Measurements from ENCODE around the gene ELAPOR2.
"Not testable (repeated sequence)": the region's sequence is repeated elsewhere in the genome, so short reads cannot be mapped to it uniquely, and the experiment has no call there.

The ELAPOR2 gene

DNA sequence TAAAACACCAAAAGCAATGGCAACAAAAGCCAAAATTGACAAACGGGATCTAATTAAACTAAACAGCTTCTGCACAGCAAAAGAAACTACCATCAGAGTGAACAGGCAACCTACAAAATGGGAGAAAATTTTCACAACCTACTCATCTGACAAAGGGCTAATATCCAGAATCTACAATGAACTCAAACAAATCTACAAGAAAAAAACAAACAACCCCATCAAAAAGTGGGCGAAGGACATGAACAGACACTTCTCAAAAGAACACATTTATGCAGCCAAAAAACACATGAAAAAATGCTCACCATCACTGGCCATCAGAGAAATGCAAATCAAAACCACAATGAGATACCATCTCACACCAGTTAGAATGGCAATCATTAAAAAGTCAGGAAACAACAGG, 14.7 kb downstream of the ELAPOR2 start:
- H3K27me3 ChIP-seq (ENCODE audit: control insufficient read depth, insufficient read depth, low read length); DNase-seq (ENCODE audit: low read depth, low spot score); H3K9me3 ChIP-seq (ENCODE audit: control insufficient read depth, insufficient read depth, low read length); H3K4me1 ChIP-seq (ENCODE audit: control insufficient read depth, insufficient read depth, low read length); H3K4me3 ChIP-seq (ENCODE audit: low read length); H3K36me3 ChIP-seq (ENCODE audit: control insufficient read depth, insufficient read depth, low read length); H3K27ac ChIP-seq (ENCODE audit: low read length): not testable (repeated sequence)
- WGBS (ENCODE audit: insufficient coverage, insufficient read length), result no CpG with 5 or more reads among the region's 2 CpGs

DNA sequence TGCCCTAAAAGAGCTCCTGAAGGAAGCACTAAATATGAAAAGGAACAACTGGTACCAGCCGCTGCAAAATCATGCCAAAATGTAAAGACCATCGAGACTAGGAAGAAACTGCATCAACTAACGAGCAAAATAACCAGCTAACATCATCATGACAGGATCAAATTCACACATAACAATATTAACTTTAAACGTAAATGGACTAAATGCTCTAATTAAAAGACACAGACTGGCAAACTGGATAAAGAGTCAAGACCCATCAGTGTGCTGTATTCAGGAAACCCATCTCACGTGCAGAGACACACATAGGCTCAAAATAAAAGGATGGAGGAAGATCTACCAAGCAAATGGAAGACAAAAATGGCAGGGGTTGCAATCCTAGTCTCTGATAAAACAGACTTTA, 17.9 kb downstream of the ELAPOR2 start:
- H3K4me1 ChIP-seq (ENCODE audit: control insufficient read depth, insufficient read depth, low read length); H3K27me3 ChIP-seq (ENCODE audit: control insufficient read depth, insufficient read depth, low read length); H3K9me3 ChIP-seq (ENCODE audit: control insufficient read depth, insufficient read depth, low read length); H3K36me3 ChIP-seq (ENCODE audit: control insufficient read depth, insufficient read depth, low read length); H3K4me3 ChIP-seq (ENCODE audit: low read length); DNase-seq (ENCODE audit: low read depth, low spot score); H3K27ac ChIP-seq (ENCODE audit: low read length): not testable (repeated sequence)
- WGBS (ENCODE audit: insufficient coverage, insufficient read length), result no CpG with 5 or more reads among the region's 5 CpGs

DNA sequence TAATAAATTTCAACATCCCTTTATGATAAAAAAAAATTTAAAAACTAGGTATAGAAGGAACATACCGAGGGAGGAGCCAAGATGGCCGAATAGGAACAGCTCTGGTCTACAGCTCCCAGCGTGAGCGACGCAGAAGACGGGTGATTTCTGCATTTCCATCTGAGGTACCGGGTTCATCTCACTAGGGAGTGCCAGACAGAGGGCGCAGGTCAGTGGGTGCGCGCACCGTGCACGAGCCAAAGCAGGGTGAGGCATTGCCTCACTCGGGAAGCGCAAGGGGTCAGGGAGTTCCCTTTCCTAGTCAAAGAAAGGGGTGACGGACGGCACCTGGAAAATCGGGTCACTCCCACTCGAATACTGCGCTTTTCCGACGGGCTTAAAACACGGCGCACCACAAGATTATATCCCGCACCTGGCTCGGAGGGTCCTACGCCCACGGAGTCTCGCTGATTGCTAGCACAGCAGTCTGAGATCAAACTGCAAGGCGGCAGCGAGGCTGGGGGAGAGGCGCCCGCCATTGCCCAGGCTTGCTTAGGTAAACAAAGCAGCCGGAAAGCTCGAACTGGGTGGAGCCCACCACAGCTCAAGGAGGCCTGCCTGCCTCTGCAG, 19.7 kb downstream of the ELAPOR2 start:
- peak overlapping the region; percentile 69; the same call in 1 of the 2 replicates for H3K4me3 ChIP-seq (ENCODE audit: low read length)
- H3K9me3 ChIP-seq (ENCODE audit: control insufficient read depth, insufficient read depth, low read length); H3K27me3 ChIP-seq (ENCODE audit: control insufficient read depth, insufficient read depth, low read length); H3K4me1 ChIP-seq (ENCODE audit: control insufficient read depth, insufficient read depth, low read length); H3K27ac ChIP-seq (ENCODE audit: low read length); H3K36me3 ChIP-seq (ENCODE audit: control insufficient read depth, insufficient read depth, low read length); DNase-seq (ENCODE audit: low read depth, low spot score): not testable (repeated sequence)
- WGBS (ENCODE audit: insufficient coverage, insufficient read length), result no CpG with 5 or more reads among the region's 34 CpGs

DNA sequence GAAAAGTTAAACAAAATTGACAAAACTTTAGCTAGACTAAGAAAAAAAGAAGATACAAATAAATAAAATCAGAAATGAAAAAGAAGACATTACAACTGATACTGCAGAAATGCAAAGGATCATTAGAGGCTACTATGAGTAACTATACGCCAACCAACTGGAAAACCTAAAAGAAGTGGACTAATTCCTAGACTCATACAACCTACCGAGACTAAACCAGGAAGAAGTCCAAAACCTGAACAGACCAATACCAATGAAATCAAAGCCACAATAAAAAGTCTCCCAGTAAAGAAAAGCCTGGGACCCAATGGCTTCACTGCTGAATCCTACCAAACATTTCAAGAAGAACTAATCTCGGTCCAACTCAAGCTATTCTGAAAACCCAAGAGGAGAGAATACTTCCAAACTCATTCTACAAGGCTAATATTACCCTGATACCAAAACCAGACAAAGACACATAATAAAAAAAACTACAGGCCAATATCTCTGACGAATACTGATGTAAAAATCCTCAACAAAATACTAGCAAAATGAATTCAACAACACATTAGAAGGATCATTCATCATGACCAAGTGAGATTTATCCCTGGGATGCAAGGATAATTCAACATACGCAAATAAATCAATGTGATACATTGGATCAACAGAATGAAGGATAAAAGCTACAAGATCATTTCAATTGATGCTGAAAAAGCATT, 20.3 kb downstream of the ELAPOR2 start:
- Histone ChIP-seq H3K27me3 (ENCODE audit: control insufficient read depth, insufficient read depth, low read length) (no peaks in the 10 kb centered on the region), H3K36me3 (ENCODE audit: control insufficient read depth, insufficient read depth, low read length) (no peaks in the 10 kb centered on the region), H3K4me3 (ENCODE audit: low read length) (peak overlapping the region; percentile 69; the same call in 1 of the 2 replicates), H3K4me1 (ENCODE audit: control insufficient read depth, insufficient read depth, low read length) (no peaks in the 10 kb centered on the region), H3K9me3 (ENCODE audit: control insufficient read depth, insufficient read depth, low read length) (no peaks in the 10 kb centered on the region), H3K27ac (ENCODE audit: low read length) (no peak overlapping the region)
- no CpG with 5 or more reads among the region's 5 CpGs for WGBS (ENCODE audit: insufficient coverage, insufficient read length)
- no peak for DNase-seq (ENCODE audit: low read depth, low spot score)

DNA sequence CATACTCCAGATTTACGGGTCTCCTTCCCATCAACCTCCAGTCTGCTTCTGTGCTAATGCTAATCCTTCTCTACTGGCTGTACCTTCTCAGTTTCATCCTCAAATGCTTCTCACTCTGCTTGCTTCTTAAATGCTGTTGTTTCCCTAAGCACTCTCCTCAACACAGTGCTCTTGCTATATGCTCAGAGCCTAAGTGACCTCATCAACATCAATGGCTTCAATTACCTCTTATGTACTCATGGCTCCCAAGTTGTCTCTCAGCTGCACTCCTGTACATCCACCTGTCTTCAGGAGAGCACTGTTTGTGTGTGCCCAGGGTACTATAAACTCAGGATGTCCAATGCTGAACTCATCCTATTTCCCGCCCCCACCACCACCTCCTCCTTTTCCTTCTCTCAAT, 22.5 kb downstream of the ELAPOR2 start:
- Histone ChIP-seq H3K27me3 (ENCODE audit: control insufficient read depth, insufficient read depth, low read length) (no peaks in the 10 kb centered on the region), H3K27ac (ENCODE audit: low read length) (no peak overlapping the region), H3K4me1 (ENCODE audit: control insufficient read depth, insufficient read depth, low read length) (no peaks in the 10 kb centered on the region), H3K4me3 (ENCODE audit: low read length) (no peak overlapping the region), H3K9me3 (ENCODE audit: control insufficient read depth, insufficient read depth, low read length) (no peaks in the 10 kb centered on the region), H3K36me3 (ENCODE audit: control insufficient read depth, insufficient read depth, low read length) (no peaks in the 10 kb centered on the region)
- no peak for DNase-seq (ENCODE audit: low read depth, low spot score)
- WGBS (ENCODE audit: insufficient coverage, insufficient read length), result 100% methylated on average over 1 of the region's 2 CpGs

DNA sequence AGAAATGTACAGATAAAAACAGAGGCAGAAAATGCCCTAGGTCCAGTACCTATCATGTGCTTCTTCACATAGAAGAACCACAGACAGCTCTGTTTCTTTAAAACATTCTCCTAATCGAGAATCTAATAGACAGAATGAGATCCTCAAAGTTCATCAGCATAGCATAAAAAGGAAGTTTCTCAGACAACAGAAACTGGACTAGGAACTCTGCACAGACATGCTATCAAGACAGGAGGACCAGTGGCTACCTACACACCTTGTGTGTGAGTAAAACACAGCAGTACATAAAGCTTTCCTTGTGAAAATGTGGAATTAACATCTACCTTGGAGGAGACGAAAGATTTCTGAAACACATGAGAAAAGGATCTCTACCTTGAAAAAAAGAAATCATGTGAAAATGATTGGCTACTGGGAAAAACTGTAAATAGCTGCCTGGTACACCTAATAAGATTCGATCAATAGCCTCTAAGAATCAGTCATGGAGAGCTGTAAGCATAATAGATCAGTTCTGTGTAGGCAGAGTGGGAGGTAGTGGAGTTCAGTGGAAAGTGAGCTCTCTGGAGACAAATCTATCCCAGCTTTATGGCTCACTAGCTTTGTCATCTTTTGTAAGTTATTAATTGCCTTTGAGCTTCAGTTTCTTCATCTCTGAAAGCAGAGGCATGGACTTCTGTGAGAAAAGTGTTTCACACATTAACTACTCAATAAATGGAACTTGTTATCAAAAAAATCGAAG, 26.7 kb downstream of the ELAPOR2 start:
- WGBS (ENCODE audit: insufficient coverage, insufficient read length), result no CpG with 5 or more reads among the region's 4 CpGs
- Histone ChIP-seq H3K4me1 (ENCODE audit: control insufficient read depth, insufficient read depth, low read length) (no peaks in the 10 kb centered on the region; the same call in 1 of the 2 replicates), H3K9me3 (ENCODE audit: control insufficient read depth, insufficient read depth, low read length) (no peaks in the 10 kb centered on the region), H3K27me3 (ENCODE audit: control insufficient read depth, insufficient read depth, low read length) (no peaks in the 10 kb centered on the region), H3K4me3 (ENCODE audit: low read length) (no peak overlapping the region), H3K27ac (ENCODE audit: low read length) (no peak overlapping the region), H3K36me3 (ENCODE audit: control insufficient read depth, insufficient read depth, low read length) (no peaks in the 10 kb centered on the region)
- DNase-seq (ENCODE audit: low read depth, low spot score), result no peak

DNA sequence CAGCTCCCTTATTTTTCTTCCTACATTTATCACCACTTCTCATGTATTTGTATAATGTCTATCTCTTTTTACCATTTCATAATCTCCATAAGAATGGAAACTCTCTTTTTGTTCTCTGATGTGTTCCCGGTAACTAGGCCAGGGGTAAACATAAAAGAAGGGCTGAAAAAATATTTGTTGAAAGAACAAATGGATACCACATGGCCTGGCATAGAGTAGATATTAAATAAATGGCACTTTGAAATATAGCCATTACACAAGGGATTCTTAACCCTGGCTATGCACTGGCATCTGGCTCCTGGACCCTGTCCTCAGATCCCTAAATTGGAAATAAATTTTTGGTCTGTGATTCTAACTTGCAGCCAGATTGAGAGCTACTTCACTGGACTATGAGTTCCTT, 30.4 kb downstream of the ELAPOR2 start:
- no peak overlapping the region for H3K27ac ChIP-seq (ENCODE audit: low read length)
- no peak for DNase-seq (ENCODE audit: low read depth, low spot score)
- no CpG with 5 or more reads among the region's 1 CpG for WGBS (ENCODE audit: insufficient coverage, insufficient read length)
- no peaks in the 10 kb centered on the region for H3K27me3 ChIP-seq (ENCODE audit: control insufficient read depth, insufficient read depth, low read length)
- H3K4me1 ChIP-seq (ENCODE audit: control insufficient read depth, insufficient read depth, low read length), result no peaks in the 10 kb centered on the region; the same call in 1 of the 2 replicates
- no peaks in the 10 kb centered on the region for H3K36me3 ChIP-seq (ENCODE audit: control insufficient read depth, insufficient read depth, low read length)
- no peaks in the 10 kb centered on the region for H3K9me3 ChIP-seq (ENCODE audit: control insufficient read depth, insufficient read depth, low read length)
- H3K4me3 ChIP-seq (ENCODE audit: low read length), result no peak overlapping the region

DNA sequence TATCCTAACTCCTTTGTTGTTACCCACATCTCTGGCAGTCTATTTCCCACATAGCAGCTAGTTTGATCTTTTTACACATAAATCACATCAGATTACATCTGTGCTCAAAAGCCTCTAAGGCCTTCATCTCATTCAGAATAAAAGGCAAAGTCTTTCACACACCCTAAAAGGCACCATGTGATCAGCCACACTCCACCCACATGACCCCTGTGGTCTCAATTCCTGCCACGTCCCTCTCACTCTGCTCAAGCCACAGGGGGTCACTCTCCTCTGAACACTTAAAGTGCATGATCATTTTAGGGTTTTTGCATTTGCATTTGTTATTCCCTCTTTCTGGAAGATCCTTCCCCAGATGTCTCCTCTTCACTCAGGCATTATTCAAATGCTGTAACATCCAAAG, 30.8 kb downstream of the ELAPOR2 start:
- no peaks in the 10 kb centered on the region for H3K36me3 ChIP-seq (ENCODE audit: control insufficient read depth, insufficient read depth, low read length)
- no peak overlapping the region for H3K27ac ChIP-seq (ENCODE audit: low read length)
- no CpG with 5 or more reads among the region's 1 CpG for WGBS (ENCODE audit: insufficient coverage, insufficient read length)
- no peaks in the 10 kb centered on the region; the same call in 1 of the 2 replicates for H3K4me1 ChIP-seq (ENCODE audit: control insufficient read depth, insufficient read depth, low read length)
- H3K4me3 ChIP-seq (ENCODE audit: low read length), result no peak overlapping the region
- H3K9me3 ChIP-seq (ENCODE audit: control insufficient read depth, insufficient read depth, low read length), result no peaks in the 10 kb centered on the region
- DNase-seq (ENCODE audit: low read depth, low spot score), result no peak
- H3K27me3 ChIP-seq (ENCODE audit: control insufficient read depth, insufficient read depth, low read length), result no peaks in the 10 kb centered on the region

DNA sequence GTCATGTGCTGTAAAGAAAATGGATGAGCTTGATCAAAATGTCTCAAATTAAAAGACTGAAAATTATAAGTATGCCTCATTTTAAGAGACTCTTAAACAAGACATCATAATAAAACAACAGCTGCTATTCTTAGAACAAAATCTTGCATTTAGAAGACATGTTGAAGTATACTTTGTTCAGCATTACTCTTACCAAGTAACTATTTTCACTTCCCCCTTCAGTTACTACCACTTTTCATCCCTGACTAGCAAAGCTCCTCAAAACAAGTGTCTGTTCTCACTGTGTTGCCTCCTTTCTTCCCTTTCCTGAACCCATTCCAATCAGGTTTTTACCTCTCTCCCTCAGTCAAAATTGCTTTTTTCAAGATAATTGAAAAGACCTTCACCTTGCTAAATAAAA, 31.6 kb downstream of the ELAPOR2 start:
- H3K36me3 ChIP-seq (ENCODE audit: control insufficient read depth, insufficient read depth, low read length), result no peaks in the 10 kb centered on the region
- no peak for DNase-seq (ENCODE audit: low read depth, low spot score)
- no peak overlapping the region for H3K4me3 ChIP-seq (ENCODE audit: low read length)
- H3K27ac ChIP-seq (ENCODE audit: low read length), result no peak overlapping the region
- H3K27me3 ChIP-seq (ENCODE audit: control insufficient read depth, insufficient read depth, low read length), result no peaks in the 10 kb centered on the region
- H3K9me3 ChIP-seq (ENCODE audit: control insufficient read depth, insufficient read depth, low read length), result no peaks in the 10 kb centered on the region
- no peaks in the 10 kb centered on the region; the same call in 1 of the 2 replicates for H3K4me1 ChIP-seq (ENCODE audit: control insufficient read depth, insufficient read depth, low read length)

DNA sequence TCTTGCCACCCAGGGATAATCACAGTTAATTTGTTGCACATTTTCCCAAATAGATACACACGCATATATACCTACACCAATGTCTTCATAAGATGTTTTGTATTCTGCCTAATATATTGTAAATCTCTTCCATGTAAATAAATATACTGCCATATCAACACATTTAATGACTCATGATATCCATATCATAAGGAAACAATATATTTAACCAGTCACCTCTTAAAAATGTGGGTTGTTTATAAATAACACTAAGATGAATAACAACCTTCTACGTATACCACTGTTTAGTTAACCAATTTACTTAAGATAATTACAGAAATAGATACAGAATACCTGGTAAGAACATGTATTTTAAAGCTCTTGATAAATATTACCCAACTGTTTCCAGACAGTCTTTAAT, 38.2 kb downstream of the ELAPOR2 start:
- H3K27me3 ChIP-seq (ENCODE audit: control insufficient read depth, insufficient read depth, low read length), result no peaks in the 10 kb centered on the region
- H3K9me3 ChIP-seq (ENCODE audit: control insufficient read depth, insufficient read depth, low read length), result no peaks in the 10 kb centered on the region
- DNase-seq (ENCODE audit: low read depth, low spot score), result no peak
- no peaks in the 10 kb centered on the region for H3K4me1 ChIP-seq (ENCODE audit: control insufficient read depth, insufficient read depth, low read length)
- no peak overlapping the region for H3K4me3 ChIP-seq (ENCODE audit: low read length)
- H3K27ac ChIP-seq (ENCODE audit: low read length), result no peak overlapping the region
- H3K36me3 ChIP-seq (ENCODE audit: control insufficient read depth, insufficient read depth, low read length), result no peaks in the 10 kb centered on the region
- no CpG with 5 or more reads among the region's 2 CpGs for whole genome bisulfite sequencing (ENCODE audit: insufficient coverage, insufficient read length)
